ENCODE data around the gene FILIP1L.

FILIP1L gene

GRCh38 chr3:99969136-99969535 is 145.2 kb downstream of the FILIP1L start:
- H3K4me3 ChIP-seq (ENCODE audit: low read length) = no peak overlapping the region
- no peaks in the 10 kb centered on the region for H3F3A ChIP-seq (ENCODE audit: insufficient read depth, low read length)
- H3K4me2 ChIP-seq (ENCODE audit: low read depth, low read length) = no peak overlapping the region
- no peaks in the 10 kb centered on the region for H3K9me3 ChIP-seq (replicated peaks; ENCODE audit: insufficient read depth, low read length)
- no peak for DNase-seq
- H3K79me2 ChIP-seq (ENCODE audit: low read length) = no peaks in the 10 kb centered on the region
- H3K36me3 ChIP-seq (replicated peaks; ENCODE audit: insufficient read depth, low read length) = no peaks in the 10 kb centered on the region
- H3K27ac ChIP-seq (ENCODE audit: low read length) = no peak overlapping the region
- TF ChIP-seq CTCF (IDR thresholded peaks at IDR 0.05; ENCODE audit: low read length) = no peak
- no peak for TF ChIP-seq EZH2phosphoT487 (IDR thresholded peaks at IDR 0.05; ENCODE audit: low read length)
- no peak for TF ChIP-seq EZH2 (optimal IDR thresholded peaks at IDR 0.05; ENCODE audit: low read depth, low read length)
- no peaks in the 10 kb centered on the region for H3K9me2 ChIP-seq (replicated peaks; ENCODE audit: insufficient read depth, low read length)
- H2AFZ ChIP-seq (ENCODE audit: low read length) = no peak overlapping the region
- no peaks in the 10 kb centered on the region for H4K20me1 ChIP-seq (ENCODE audit: insufficient read depth, low read length)
- H3K27me3 ChIP-seq (replicated peaks; ENCODE audit: insufficient read depth, low read length) = no peaks in the 10 kb centered on the region
- H3K9ac ChIP-seq (ENCODE audit: low read length) = no peak overlapping the region
- no peaks in the 10 kb centered on the region for H3K4me1 ChIP-seq (ENCODE audit: low read length)

GRCh38 chr3:99967796-99968195 is 146.5 kb downstream of the FILIP1L start:
- Histone ChIP-seq H3K9me3 (replicated peaks; ENCODE audit: insufficient read depth, low read length) (no peaks in the 10 kb centered on the region), H3K9ac (ENCODE audit: low read length) (no peak overlapping the region), H3K27ac (ENCODE audit: low read length) (no peak overlapping the region), H3F3A (ENCODE audit: insufficient read depth, low read length) (no peaks in the 10 kb centered on the region), H2AFZ (ENCODE audit: low read length) (no peak overlapping the region), H3K27me3 (replicated peaks; ENCODE audit: insufficient read depth, low read length) (no peaks in the 10 kb centered on the region), H3K4me2 (ENCODE audit: low read depth, low read length) (no peak overlapping the region), H3K79me2 (ENCODE audit: low read length) (no peaks in the 10 kb centered on the region), H3K4me3 (ENCODE audit: low read length) (no peak overlapping the region), H4K20me1 (ENCODE audit: insufficient read depth, low read length) (no peaks in the 10 kb centered on the region), H3K36me3 (replicated peaks; ENCODE audit: insufficient read depth, low read length) (no peaks in the 10 kb centered on the region), H3K4me1 (ENCODE audit: low read length) (no peaks in the 10 kb centered on the region), H3K9me2 (replicated peaks; ENCODE audit: insufficient read depth, low read length) (no peaks in the 10 kb centered on the region)
- TF ChIP-seq CTCF (IDR thresholded peaks at IDR 0.05; ENCODE audit: low read length) (no peak), EZH2 (optimal IDR thresholded peaks at IDR 0.05; ENCODE audit: low read depth, low read length) (no peak), EZH2phosphoT487 (IDR thresholded peaks at IDR 0.05; ENCODE audit: low read length) (no peak)
- DNase-seq = no peak

GRCh38 chr3:99966662-99967416 is 147.5 kb downstream of the FILIP1L start:
- Histone ChIP-seq H3F3A (ENCODE audit: insufficient read depth, low read length) (no peaks in the 10 kb centered on the region), H3K9ac (ENCODE audit: low read length) (no peak overlapping the region), H3K4me3 (ENCODE audit: low read length) (no peak overlapping the region), H2AFZ (ENCODE audit: low read length) (no peak overlapping the region), H3K4me1 (ENCODE audit: low read length) (no peaks in the 10 kb centered on the region), H3K27ac (ENCODE audit: low read length) (no peak overlapping the region), H3K9me3 (replicated peaks; ENCODE audit: insufficient read depth, low read length) (no peaks in the 10 kb centered on the region), H3K36me3 (replicated peaks; ENCODE audit: insufficient read depth, low read length) (no peaks in the 10 kb centered on the region), H4K20me1 (ENCODE audit: insufficient read depth, low read length) (no peaks in the 10 kb centered on the region), H3K79me2 (ENCODE audit: low read length) (no peaks in the 10 kb centered on the region), H3K9me2 (replicated peaks; ENCODE audit: insufficient read depth, low read length) (no peaks in the 10 kb centered on the region), H3K4me2 (ENCODE audit: low read depth, low read length) (no peak overlapping the region), H3K27me3 (replicated peaks; ENCODE audit: insufficient read depth, low read length) (no peaks in the 10 kb centered on the region)
- TF ChIP-seq EZH2 (optimal IDR thresholded peaks at IDR 0.05; ENCODE audit: low read depth, low read length) (no peak), CTCF (IDR thresholded peaks at IDR 0.05; ENCODE audit: low read length) (no peak), EZH2phosphoT487 (IDR thresholded peaks at IDR 0.05; ENCODE audit: low read length) (no peak)
- no peak for DNase-seq

Data from MM.1S (cell line).